ENCODE results near the gene CCND2.

CCND2 gene

GRCh38 chr12:4273652-4274395 lies at the start of gene CCND2:
Gene CCND2 (plus strand): TSS chr12:4273762. CDS start chr12:4274041, 279 bp downstream.
- Histone ChIP-seq H3K4me3 (ENCODE audit: low read length) (peak within 1 kb of the TSS; percentile 88), H3K27ac (ENCODE audit: low read length) (peak within 1 kb of the TSS; percentile 62), H3K9me3 (ENCODE audit: control insufficient read depth, low read depth, low read length) (no peaks in the 10 kb centered on the region), H3K36me3 (ENCODE audit: control insufficient read depth, low read depth, low read length) (peaks cover 27% of the 10 kb centered on the region), H3K4me1 (ENCODE audit: control insufficient read depth, low read depth, low read length) (peaks cover 30% of the 10 kb centered on the region), H3K27me3 (ENCODE audit: control insufficient read depth, insufficient read depth, low read length) (peaks cover 31% of the 10 kb centered on the region), H3K9ac (ENCODE audit: low read length) (peak within 1 kb of the TSS; percentile 94)

- H3K9ac ChIP-seq (ENCODE audit: low read length), result no peak overlapping the region
- no peaks in the 10 kb centered on the region for H3K36me3 ChIP-seq (ENCODE audit: control insufficient read depth, low read depth, low read length)
- H3K27ac ChIP-seq (ENCODE audit: low read length), result no peak overlapping the region
- peaks cover 3% of the 10 kb centered on the region for H3K9me3 ChIP-seq (ENCODE audit: control insufficient read depth, low read depth, low read length)
- no peaks in the 10 kb centered on the region for H3K4me1 ChIP-seq (ENCODE audit: control insufficient read depth, low read depth, low read length)
- H3K27me3 ChIP-seq (ENCODE audit: control insufficient read depth, insufficient read depth, low read length), result no peaks in the 10 kb centered on the region
- no peak overlapping the region for H3K4me3 ChIP-seq (ENCODE audit: low read length)
Measured at GRCh38 chr12:4224206-4224889, 49.2 kb upstream of the CCND2 start.

GRCh38 chr12:4225571-4225970 lies 48.0 kb upstream of the CCND2 start:
- Histone ChIP-seq H3K27me3 (ENCODE audit: control insufficient read depth, insufficient read depth, low read length) (no peaks in the 10 kb centered on the region), H3K36me3 (ENCODE audit: control insufficient read depth, low read depth, low read length) (no peaks in the 10 kb centered on the region), H3K9ac (ENCODE audit: low read length) (no peak overlapping the region), H3K4me1 (ENCODE audit: control insufficient read depth, low read depth, low read length) (no peaks in the 10 kb centered on the region), H3K4me3 (ENCODE audit: low read length) (no peak overlapping the region), H3K9me3 (ENCODE audit: control insufficient read depth, low read depth, low read length) (peaks cover 3% of the 10 kb centered on the region), H3K27ac (ENCODE audit: low read length) (no peak overlapping the region)

GRCh38 chr12:4227046-4227445 lies 46.5 kb upstream of the CCND2 start:
- H3K9ac ChIP-seq (ENCODE audit: low read length), result no peak overlapping the region
- H3K4me3 ChIP-seq (ENCODE audit: low read length), result no peak overlapping the region
- H3K36me3 ChIP-seq (ENCODE audit: control insufficient read depth, low read depth, low read length), result no peaks in the 10 kb centered on the region
- no peaks in the 10 kb centered on the region for H3K27me3 ChIP-seq (ENCODE audit: control insufficient read depth, insufficient read depth, low read length)
- H3K27ac ChIP-seq (ENCODE audit: low read length), result no peak overlapping the region
- peaks cover 3% of the 10 kb centered on the region for H3K9me3 ChIP-seq (ENCODE audit: control insufficient read depth, low read depth, low read length)
- H3K4me1 ChIP-seq (ENCODE audit: control insufficient read depth, low read depth, low read length), result no peaks in the 10 kb centered on the region

GRCh38 chr12:4228122-4228580 lies 45.4 kb upstream of the CCND2 start:
- Histone ChIP-seq H3K9me3 (ENCODE audit: control insufficient read depth, low read depth, low read length) (no peaks in the 10 kb centered on the region), H3K9ac (ENCODE audit: low read length) (peak overlapping the region; percentile 14), H3K27ac (ENCODE audit: low read length) (no peak overlapping the region), H3K4me1 (ENCODE audit: control insufficient read depth, low read depth, low read length) (no peaks in the 10 kb centered on the region), H3K36me3 (ENCODE audit: control insufficient read depth, low read depth, low read length) (no peaks in the 10 kb centered on the region), H3K4me3 (ENCODE audit: low read length) (peak overlapping the region; percentile 37), H3K27me3 (ENCODE audit: control insufficient read depth, insufficient read depth, low read length) (no peaks in the 10 kb centered on the region)

- H3K4me1 ChIP-seq (ENCODE audit: control insufficient read depth, low read depth, low read length), result no peaks in the 10 kb centered on the region
- no peak overlapping the region for H3K4me3 ChIP-seq (ENCODE audit: low read length)
- no peaks in the 10 kb centered on the region for H3K27me3 ChIP-seq (ENCODE audit: control insufficient read depth, insufficient read depth, low read length)
- no peaks in the 10 kb centered on the region for H3K36me3 ChIP-seq (ENCODE audit: control insufficient read depth, low read depth, low read length)
- H3K9me3 ChIP-seq (ENCODE audit: control insufficient read depth, low read depth, low read length), result no peaks in the 10 kb centered on the region
- no peak overlapping the region for H3K9ac ChIP-seq (ENCODE audit: low read length)
- H3K27ac ChIP-seq (ENCODE audit: low read length), result no peak overlapping the region
Measured at GRCh38 chr12:4230526-4230925, 43.0 kb upstream of the CCND2 start.

- Histone ChIP-seq H3K9ac (ENCODE audit: low read length) (no peak overlapping the region), H3K27ac (ENCODE audit: low read length) (no peak overlapping the region), H3K4me3 (ENCODE audit: low read length) (no peak overlapping the region), H3K4me1 (ENCODE audit: control insufficient read depth, low read depth, low read length) (no peaks in the 10 kb centered on the region), H3K9me3 (ENCODE audit: control insufficient read depth, low read depth, low read length) (no peaks in the 10 kb centered on the region), H3K36me3 (ENCODE audit: control insufficient read depth, low read depth, low read length) (no peaks in the 10 kb centered on the region), H3K27me3 (ENCODE audit: control insufficient read depth, insufficient read depth, low read length) (no peaks in the 10 kb centered on the region)
Measured at GRCh38 chr12:4238577-4238976, 35.0 kb upstream of the CCND2 start.

GRCh38 chr12:4239746-4240145 lies 33.8 kb upstream of the CCND2 start:
- Histone ChIP-seq H3K4me3 (ENCODE audit: low read length) (no peak overlapping the region), H3K9ac (ENCODE audit: low read length) (no peak overlapping the region), H3K4me1 (ENCODE audit: control insufficient read depth, low read depth, low read length) (no peaks in the 10 kb centered on the region), H3K36me3 (ENCODE audit: control insufficient read depth, low read depth, low read length) (no peaks in the 10 kb centered on the region), H3K9me3 (ENCODE audit: control insufficient read depth, low read depth, low read length) (no peaks in the 10 kb centered on the region), H3K27me3 (ENCODE audit: control insufficient read depth, insufficient read depth, low read length) (no peaks in the 10 kb centered on the region), H3K27ac (ENCODE audit: low read length) (no peak overlapping the region)

- Histone ChIP-seq H3K36me3 (ENCODE audit: control insufficient read depth, low read depth, low read length) (no peaks in the 10 kb centered on the region), H3K4me1 (ENCODE audit: control insufficient read depth, low read depth, low read length) (no peaks in the 10 kb centered on the region), H3K27me3 (ENCODE audit: control insufficient read depth, insufficient read depth, low read length) (no peaks in the 10 kb centered on the region), H3K27ac (ENCODE audit: low read length) (no peak overlapping the region), H3K9me3 (ENCODE audit: control insufficient read depth, low read depth, low read length) (no peaks in the 10 kb centered on the region), H3K9ac (ENCODE audit: low read length) (no peak overlapping the region), H3K4me3 (ENCODE audit: low read length) (no peak overlapping the region)
Measured at GRCh38 chr12:4240161-4240783, 33.3 kb upstream of the CCND2 start.

- H3K27ac ChIP-seq (ENCODE audit: low read length), result no peak overlapping the region
Measured at GRCh38 chr12:4240981-4241380, 32.6 kb upstream of the CCND2 start.

GRCh38 chr12:4241592-4241991 lies 32.0 kb upstream of the CCND2 start:
- Histone ChIP-seq H3K27ac (ENCODE audit: low read length) (no peak overlapping the region), H3K36me3 (ENCODE audit: control insufficient read depth, low read depth, low read length) (no peaks in the 10 kb centered on the region), H3K9ac (ENCODE audit: low read length) (no peak overlapping the region), H3K4me3 (ENCODE audit: low read length) (no peak overlapping the region), H3K27me3 (ENCODE audit: control insufficient read depth, insufficient read depth, low read length) (no peaks in the 10 kb centered on the region), H3K4me1 (ENCODE audit: control insufficient read depth, low read depth, low read length) (peaks cover 4% of the 10 kb centered on the region), H3K9me3 (ENCODE audit: control insufficient read depth, low read depth, low read length) (no peaks in the 10 kb centered on the region)

More at GRCh38 chr12:4240981-4241380, 32.6 kb upstream of the CCND2 start:
- Histone ChIP-seq H3K9ac (ENCODE audit: low read length) (no peak overlapping the region), H3K4me3 (ENCODE audit: low read length) (no peak overlapping the region), H3K9me3 (ENCODE audit: control insufficient read depth, low read depth, low read length) (no peaks in the 10 kb centered on the region), H3K36me3 (ENCODE audit: control insufficient read depth, low read depth, low read length) (no peaks in the 10 kb centered on the region), H3K4me1 (ENCODE audit: control insufficient read depth, low read depth, low read length) (no peaks in the 10 kb centered on the region), H3K27me3 (ENCODE audit: control insufficient read depth, insufficient read depth, low read length) (no peaks in the 10 kb centered on the region)
